ENCODE results near the gene CANX. TPM values are rescaled to one million over a fixed set of nuclear protein-coding genes. Genes with fewer than 3 reads are reported as not detected.
"Not testable (repeated sequence)": the region's sequence is repeated elsewhere in the genome, so short reads cannot be mapped to it uniquely, and the experiment has no call there.

The CANX gene
- total and polyA plus RNA-seq, 9 of the 15 experiments (the other 6 are each of a cell fraction or from before 2014, with no cell fraction given) = 155 to 893 (median 589) TPM

DNA sequence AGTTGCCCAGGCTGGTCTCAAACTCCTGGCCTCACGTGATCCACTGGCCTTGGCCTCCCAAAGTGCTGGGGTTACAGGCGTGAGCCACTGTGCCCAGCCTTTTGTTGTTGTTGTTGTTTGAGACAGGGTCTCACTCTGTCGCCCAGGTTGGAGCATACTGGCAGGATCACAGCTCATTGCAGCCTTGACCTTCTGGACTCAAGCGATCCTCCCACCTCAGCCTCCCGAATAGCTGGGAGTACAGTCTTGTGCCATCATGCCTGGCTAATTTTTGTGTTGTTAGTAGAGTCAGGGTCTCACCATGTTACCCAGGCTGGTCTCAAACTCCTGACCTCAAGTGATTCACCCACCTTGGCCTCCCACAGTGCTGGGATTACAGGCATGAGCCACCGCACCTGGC is 37.1 kb upstream of the CANX start:
- H3K79me2 ChIP-seq (ENCODE audit: control insufficient read depth, insufficient read depth, low read length); POLR2A ChIA-PET; DNase-seq (ENCODE audit: extremely low read depth in 1 of 4, low spot score in 3 of 4); CTCF ChIA-PET (ENCODE audit: low intra/inter-chr PET ratio); intact Hi-C loops (cut with micrococcal nuclease); H3K4me2 ChIP-seq (ENCODE audit: insufficient read depth, low read length); H4K20me1 ChIP-seq (replicated peaks; ENCODE audit: control insufficient read depth, insufficient read depth, low read length); H3K27ac ChIP-seq (ENCODE audit: extremely low read depth, low read depth, low read length); H3K4me3 ChIP-seq; ATAC-seq; H2AFZ ChIP-seq (ENCODE audit: low read depth, low read length); H3K9me1 ChIP-seq (ENCODE audit: control insufficient read depth, insufficient read depth, low read length); H3K27me3 ChIP-seq (ENCODE audit: control insufficient read depth in 2 of 2, insufficient read depth in 2 of 2, low read length in 2 of 2); FAIRE-seq; H3K4me1 ChIP-seq (replicated peaks in 1 of 2; ENCODE audit: control insufficient read depth in 2 of 2, insufficient read depth in 2 of 2, low read length in 2 of 2); BruUV-seq (replicated peaks); H3K36me3 ChIP-seq (ENCODE audit: control insufficient read depth, insufficient read depth, low read length); H3K9me3 ChIP-seq (replicated peaks; ENCODE audit: control insufficient read depth, insufficient read depth, low read depth, low read length); H3K9ac ChIP-seq (ENCODE audit: insufficient read depth in 1 of 2, low read depth in 2 of 2, low read length in 2 of 2): not testable (repeated sequence)
- WGBS (ENCODE audit: insufficient coverage, low coverage, missing lambda C conversion rate) = 88% methylated on average over 6 of the region's 6 CpGs
- in situ Hi-C loops (cut with MboI) = loop anchor here (10.0 kb wide), 1 partner anchor 487 kb away; no protein-coding TSS in a partner anchor

DNA sequence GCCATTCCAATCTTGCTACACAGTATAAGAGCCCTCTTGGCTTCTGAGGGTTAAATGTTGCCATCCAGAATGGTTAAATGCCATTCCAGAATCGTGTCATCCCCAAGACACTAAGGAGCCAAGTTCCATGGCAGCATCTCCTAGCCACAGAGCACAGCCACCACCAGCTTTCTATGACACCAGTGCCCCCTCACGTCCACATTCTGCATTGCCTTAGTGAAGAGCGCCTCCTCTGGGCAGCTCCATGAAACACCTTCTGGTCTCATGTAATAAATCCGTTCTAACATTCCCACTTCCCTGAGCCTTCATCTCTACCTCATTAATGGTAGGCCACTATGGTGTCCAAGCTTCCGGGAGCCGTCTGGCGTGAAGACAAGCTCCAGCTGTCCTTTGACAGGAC is 30.4 kb upstream of the CANX start:
- Histone ChIP-seq H4K20me1 (replicated peaks; ENCODE audit: control insufficient read depth, insufficient read depth, low read length) (0 out of 2 replicates have a peak, but pooled peaks cover 9% of the 10 kb centered on the region), H3K9ac (ENCODE audit: insufficient read depth in 1 of 2, low read depth in 2 of 2, low read length in 2 of 2) (no peak overlapping the region), H3K79me2 (ENCODE audit: control insufficient read depth, insufficient read depth, low read length) (no peaks in the 10 kb centered on the region), H3K27ac (ENCODE audit: extremely low read depth, low read depth, low read length) (no peak overlapping the region), H3K4me2 (ENCODE audit: insufficient read depth, low read length) (no peak overlapping the region), H3K27me3 (ENCODE audit: control insufficient read depth in 2 of 2, insufficient read depth in 2 of 2, low read length in 2 of 2) (no peaks in the 10 kb centered on the region), H3K9me1 (ENCODE audit: control insufficient read depth, insufficient read depth, low read length) (no peaks in the 10 kb centered on the region), H3K9me3 (replicated peaks; ENCODE audit: control insufficient read depth, insufficient read depth, low read depth, low read length) (no peaks in the 10 kb centered on the region), H3K4me1 (replicated peaks in 1 of 2; ENCODE audit: control insufficient read depth in 2 of 2, insufficient read depth in 2 of 2, low read length in 2 of 2) (peaks cover 0 to 2% of the 10 kb centered on the region in 2 experiments; a peak in 3 of 5 replicates), H3K4me3 (no peak overlapping the region), H2AFZ (ENCODE audit: low read depth, low read length) (no peak overlapping the region), H3K36me3 (ENCODE audit: control insufficient read depth, insufficient read depth, low read length) (peaks cover 5% of the 10 kb centered on the region; the same call in 2 of the 3 replicates)
- POLR2A ChIA-PET = interaction anchor here (0.5 to 3.9 kb wide), 8 partner anchors 8 to 134 kb away, joined by 3 to 21 read pairs (median 3); partner anchors contain the start of genes CBY3 and HNRNPH1
- ATAC-seq = peak; percentile 96
- CTCF ChIA-PET (ENCODE audit: low intra/inter-chr PET ratio) = interaction anchor here (0.8 to 1.5 kb wide), 3 partner anchors 8 to 501 kb away, joined by 3 read pairs; no protein-coding TSS in a partner anchor
- no TSS peak for BruUV-seq (replicated peaks)
- DNase-seq (ENCODE audit: extremely low read depth in 1 of 4, low spot score in 3 of 4) = peak; percentile 68 to 81 (median 74)
- FAIRE-seq = peak; percentile 63
- intact Hi-C loops (cut with micrococcal nuclease) = no loop called here
- in situ Hi-C loops (cut with MboI) = loop anchor here (10.0 kb wide), 1 partner anchor 494 kb away; no protein-coding TSS in a partner anchor
- 12% methylated on average over 7 of the region's 7 CpGs for WGBS (ENCODE audit: insufficient coverage, low coverage, missing lambda C conversion rate)
- TF ChIP-seq HEY1 (CRISPR knock-in tag; IDR thresholded peaks at IDR 0.05; ENCODE audit: borderline replicate concordance) (no peak), SMAD3 (CRISPR knock-in tag; conservative IDR thresholded peaks at IDR 0.05) (no peak), KLF1 (tag; IDR thresholded peaks at IDR 0.05) (no peak), NR2C2 (CRISPR knock-in tag; IDR thresholded peaks at IDR 0.05) (no peak), NR2C2 (tag; IDR thresholded peaks at IDR 0.05) (no peak), ZNF444 (CRISPR knock-in tag; IDR thresholded peaks at IDR 0.05) (no peak), ZNF408 (CRISPR knock-in tag; IDR thresholded peaks at IDR 0.05; ENCODE audit: low read depth) (no peak)
- TF ChIP-seq, protein P1, sequence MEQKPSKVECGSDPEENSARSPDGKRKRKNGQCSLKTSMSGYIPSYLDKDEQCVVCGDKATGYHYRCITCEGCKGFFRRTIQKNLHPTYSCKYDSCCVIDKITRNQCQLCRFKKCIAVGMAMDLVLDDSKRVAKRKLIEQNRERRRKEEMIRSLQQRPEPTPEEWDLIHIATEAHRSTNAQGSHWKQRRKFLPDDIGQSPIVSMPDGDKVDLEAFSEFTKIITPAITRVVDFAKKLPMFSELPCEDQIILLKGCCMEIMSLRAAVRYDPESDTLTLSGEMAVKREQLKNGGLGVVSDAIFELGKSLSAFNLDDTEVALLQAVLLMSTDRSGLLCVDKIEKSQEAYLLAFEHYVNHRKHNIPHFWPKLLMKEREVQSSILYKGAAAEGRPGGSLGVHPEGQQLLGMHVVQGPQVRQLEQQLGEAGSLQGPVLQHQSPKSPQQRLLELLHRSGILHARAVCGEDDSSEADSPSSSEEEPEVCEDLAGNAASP (IDR thresholded peaks at IDR 0.05) = no peak
